LHCN-M2 (cell line): ENCODE data around the gene FZD7. TPM values are rescaled to one million over a fixed set of nuclear protein-coding genes. Genes with fewer than 3 reads are reported as not detected.
A peak's percentile ranks its signal among the peaks of the same experiment; 100 is the strongest.

Source experiments
- DNase-seq: peaks from one replicate; pipeline ENCODE4 v3.0.0-alpha.2; 2012; ENCODE audit warnings: low read depth
- polyA plus RNA-seq: library from polyadenylated mRNA; unstranded; fragments of >200 nt; gene quantifications from one replicate; pipeline ENCODE4 v1.2.1, GENCODE V29; 2012; ENCODE audit warnings: missing spikeins
- total RNA-seq: library from RNA; depleted of rRNA; stranded (reverse); fragments of >200 nt; gene quantifications from 2 replicates; pipeline ENCODE4 v1.2.3, GENCODE V29; 2014; rRNA removed

The FZD7 gene
- total RNA-seq, result 13.5 and 14.5 TPM in 2 replicates
- 12.5 TPM for polyA plus RNA-seq

GRCh38 chr2:202033317-202034248 lies at the start of gene FZD7:
TSS of gene FZD7 (plus strand) at chr2:202033855. CDS start at chr2:202034648, 793 bp downstream.
- peak; percentile 89 for DNase-seq

- DNase-seq, result no peak
Observed at GRCh38 chr2:201984333-201984732, 49.3 kb upstream of the FZD7 start.

GRCh38 chr2:201984800-201985525 lies 48.7 kb upstream of the FZD7 start:
- no peak for DNase-seq

GRCh38 chr2:201985728-201986462 lies 47.8 kb upstream of the FZD7 start:
- DNase-seq, result peak; percentile 42

- DNase-seq, result peak; percentile 19
Observed at GRCh38 chr2:201986463-201986735, 47.3 kb upstream of the FZD7 start.

GRCh38 chr2:201987426-201987825 lies 46.2 kb upstream of the FZD7 start:
- DNase-seq, result peak; percentile 21

GRCh38 chr2:201990069-201990468 lies 43.6 kb upstream of the FZD7 start:
- no peak for DNase-seq

GRCh38 chr2:201992960-201993359 lies 40.7 kb upstream of the FZD7 start:
- no peak for DNase-seq

- no peak for DNase-seq
Observed at GRCh38 chr2:201994973-201995638, 38.5 kb upstream of the FZD7 start.

GRCh38 chr2:201996006-201996405 lies 37.6 kb upstream of the FZD7 start:
- no peak for DNase-seq

- no peak for DNase-seq
Observed at GRCh38 chr2:201996679-201997314, 36.9 kb upstream of the FZD7 start.

- DNase-seq, result no peak
Observed at GRCh38 chr2:201999279-201999678, 34.4 kb upstream of the FZD7 start.

- DNase-seq, result no peak
Observed at GRCh38 chr2:202001826-202002225, 31.8 kb upstream of the FZD7 start.

- no peak for DNase-seq
Observed at GRCh38 chr2:202002381-202002780, 31.3 kb upstream of the FZD7 start.

GRCh38 chr2:202005272-202005887 lies 28.3 kb upstream of the FZD7 start:
- DNase-seq, result no peak

- no peak for DNase-seq
Observed at GRCh38 chr2:202006301-202006700, 27.4 kb upstream of the FZD7 start.

GRCh38 chr2:202007015-202007982 lies 26.4 kb upstream of the FZD7 start:
- no peak for DNase-seq

- no peak for DNase-seq
Observed at GRCh38 chr2:202007983-202008354, 25.7 kb upstream of the FZD7 start.

GRCh38 chr2:202009019-202009481 lies 24.6 kb upstream of the FZD7 start:
- DNase-seq, result no peak
